ENCODE results near the gene CEP95. TPM values are rescaled to one million over a fixed set of nuclear protein-coding genes. Genes with fewer than 3 reads are reported as not detected.

Gene CEP95
- total RNA-seq, 6 experiments from 2014 or later, result 9.0 to 13.0 (median 11.5) TPM

DNA sequence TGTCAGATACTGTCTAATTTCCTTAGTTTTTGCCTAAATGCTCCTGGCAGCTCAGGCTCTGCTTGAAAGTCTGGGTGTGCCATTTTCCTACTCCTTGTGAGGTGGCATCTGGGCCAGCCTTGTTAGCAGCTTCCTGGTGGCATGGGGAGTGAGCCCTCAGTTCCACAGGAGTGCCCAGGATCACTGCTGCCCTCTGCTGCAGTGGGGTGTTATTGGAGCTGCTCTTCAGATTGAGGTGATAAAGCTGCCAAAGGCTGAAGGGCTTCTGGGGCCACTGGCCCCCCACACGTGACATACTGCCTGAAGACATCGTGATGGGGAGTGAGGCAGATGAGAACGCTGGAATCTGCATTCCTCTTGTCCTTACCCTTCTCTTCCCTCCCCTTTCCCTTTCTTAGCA, 27.4 kb downstream of the CEP95 start:
- H3K36me3 Mint-ChIP-seq (ENCODE audit: low read depth), result peaks cover 63% of the 10 kb centered on the region
- TF ChIP-seq CTCF (IDR thresholded peaks at IDR 0.05), result peak; percentile 51
- no peak for DNase-seq
- H3K4me1 Mint-ChIP-seq (ENCODE audit: low read depth), result peaks cover 32% of the 10 kb centered on the region
- peak overlapping the region; percentile 75 for H3K27ac Mint-ChIP-seq
- peaks cover 39% of the 10 kb centered on the region for H3K27me3 Mint-ChIP-seq (ENCODE audit: insufficient read depth)
- H3K9me3 Mint-ChIP-seq, result peaks cover 9% of the 10 kb centered on the region; the same call in 1 of the 2 replicates
- peak overlapping the region; percentile 30; the same call in 1 of the 2 replicates for H3K4me3 Mint-ChIP-seq

DNA sequence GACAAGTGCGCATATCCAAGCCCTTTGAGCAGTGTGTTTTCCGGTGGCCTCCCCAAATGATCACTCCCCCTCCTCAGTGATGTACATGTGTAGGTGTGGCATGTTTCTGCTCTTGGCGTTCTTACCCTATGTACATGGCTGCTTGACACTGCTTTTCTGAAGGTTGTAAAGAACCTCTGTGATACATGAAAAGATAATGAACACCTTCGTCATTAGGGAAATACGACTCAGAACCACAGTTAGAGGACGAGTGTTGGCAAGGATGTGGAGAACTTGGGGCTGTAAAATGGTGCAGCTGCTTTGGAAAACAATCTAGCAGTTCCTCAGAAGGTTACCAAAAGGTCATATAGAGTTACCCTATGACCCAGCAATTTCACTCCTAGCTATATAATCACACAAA, 28.6 kb downstream of the CEP95 start:
- peaks cover 37% of the 10 kb centered on the region for H3K4me1 Mint-ChIP-seq (ENCODE audit: low read depth)
- peaks cover 42% of the 10 kb centered on the region for H3K27me3 Mint-ChIP-seq (ENCODE audit: insufficient read depth)
- no peak for TF ChIP-seq CTCF (IDR thresholded peaks at IDR 0.05)
- peaks cover 61% of the 10 kb centered on the region for H3K36me3 Mint-ChIP-seq (ENCODE audit: low read depth)
- H3K9me3 Mint-ChIP-seq, result peaks cover 9% of the 10 kb centered on the region; the same call in 1 of the 2 replicates
- no peak for DNase-seq
- H3K27ac Mint-ChIP-seq, result peak overlapping the region; percentile 75
- peak overlapping the region; percentile 17; the same call in 1 of the 2 replicates for H3K4me3 Mint-ChIP-seq

- Mint-ChIP-seq H3K9me3 (peaks cover 11% of the 10 kb centered on the region; the same call in 1 of the 2 replicates), H3K36me3 (ENCODE audit: low read depth) (peaks cover 59% of the 10 kb centered on the region)
Observed at GRCh38 chr17:64536913-64537312, 30.1 kb downstream of the CEP95 start.

DNA sequence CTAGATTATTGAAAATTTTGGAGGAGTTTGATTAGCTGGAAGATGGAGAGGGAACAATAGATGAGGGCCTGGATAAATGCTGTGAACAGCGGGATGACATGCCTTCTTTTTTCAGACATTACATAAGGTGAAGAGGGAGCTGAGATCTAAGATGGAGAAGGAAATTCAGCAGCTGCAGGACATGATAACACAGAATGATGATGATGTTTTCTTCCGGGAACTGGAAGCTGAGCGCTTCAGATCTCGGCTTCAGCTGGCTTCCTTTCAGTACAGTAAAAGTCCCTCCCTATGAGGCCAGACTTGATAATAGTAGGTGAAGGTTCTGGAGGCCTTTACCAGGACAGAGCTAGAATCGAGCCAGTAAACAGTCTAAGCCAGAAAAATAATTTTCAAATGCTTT, 30.7 kb downstream of the CEP95 start:
- TF ChIP-seq CTCF (IDR thresholded peaks at IDR 0.05), result no peak
- H3K9me3 Mint-ChIP-seq, result peaks cover 13% of the 10 kb centered on the region; the same call in 1 of the 2 replicates
- DNase-seq, result no peak
- peaks cover 65% of the 10 kb centered on the region for H3K36me3 Mint-ChIP-seq (ENCODE audit: low read depth)
- H3K4me3 Mint-ChIP-seq, result peak overlapping the region; percentile 7; the same call in 1 of the 2 replicates
- peaks cover 45% of the 10 kb centered on the region for H3K27me3 Mint-ChIP-seq (ENCODE audit: insufficient read depth)
- H3K4me1 Mint-ChIP-seq (ENCODE audit: low read depth), result peaks cover 36% of the 10 kb centered on the region
- peak overlapping the region; percentile 56 for H3K27ac Mint-ChIP-seq

More at GRCh38 chr17:64536913-64537312, 30.1 kb downstream of the CEP95 start:
- no peak for TF ChIP-seq CTCF (IDR thresholded peaks at IDR 0.05)
- DNase-seq, result no peak
- peak overlapping the region; percentile 7; the same call in 1 of the 2 replicates for H3K4me3 Mint-ChIP-seq
- peaks cover 35% of the 10 kb centered on the region for H3K4me1 Mint-ChIP-seq (ENCODE audit: low read depth)
- H3K27me3 Mint-ChIP-seq (ENCODE audit: insufficient read depth), result peaks cover 43% of the 10 kb centered on the region
- H3K27ac Mint-ChIP-seq, result peak overlapping the region; percentile 56

DNA sequence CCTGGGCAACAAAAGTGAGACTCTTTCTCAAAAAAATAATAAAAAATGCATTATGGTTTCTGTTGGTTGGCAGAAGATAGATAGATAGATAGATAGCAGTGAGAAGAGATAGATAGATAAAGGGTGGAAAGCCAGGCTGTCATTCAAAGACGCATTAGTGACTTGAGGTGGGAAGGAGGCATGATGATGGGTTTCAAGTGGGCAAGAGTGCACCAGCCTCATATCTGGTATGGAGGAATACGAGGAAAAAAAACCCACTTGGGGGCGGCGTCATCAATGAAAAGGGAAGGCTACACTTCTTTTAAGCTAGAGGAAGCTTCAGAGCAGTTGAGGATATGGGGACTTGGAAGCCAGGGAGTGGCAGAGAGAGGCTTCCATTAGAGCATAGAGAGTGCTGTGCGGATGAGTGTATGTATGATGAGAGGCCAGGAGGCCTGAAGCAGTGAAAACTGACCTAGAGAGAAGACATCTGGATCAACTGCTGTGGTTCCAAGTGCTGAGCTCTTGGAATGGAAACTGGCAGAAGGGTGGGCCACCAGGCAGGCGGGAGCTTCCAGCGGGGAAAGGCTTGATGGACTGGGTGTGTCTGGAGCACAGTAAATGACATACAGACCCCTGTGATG, 31.8 kb downstream of the CEP95 start:
- H3K36me3 Mint-ChIP-seq (ENCODE audit: low read depth), result peaks cover 64% of the 10 kb centered on the region
- H3K4me1 Mint-ChIP-seq (ENCODE audit: low read depth), result peaks cover 43% of the 10 kb centered on the region
- peaks cover 13% of the 10 kb centered on the region; the same call in 1 of the 2 replicates for H3K9me3 Mint-ChIP-seq

More for the DNA sequence above, 31.8 kb downstream of the CEP95 start:
- TF ChIP-seq CTCF (IDR thresholded peaks at IDR 0.05), result no peak
- DNase-seq, result no peak
- peak overlapping the region; percentile 29; the same call in 1 of the 2 replicates for H3K4me3 Mint-ChIP-seq
- H3K27me3 Mint-ChIP-seq (ENCODE audit: insufficient read depth), result peaks cover 45% of the 10 kb centered on the region
- peak overlapping the region; percentile 75 for H3K27ac Mint-ChIP-seq
